Activated B cell treated with CpG ODN at 0.5 μM for 24 hours (primary cell): ENCODE measurements around the gene CERK. TPM values are rescaled to one million over a fixed set of nuclear protein-coding genes. Genes with fewer than 3 reads are reported as not detected.
"Not testable (repeated sequence)": the region's sequence is repeated elsewhere in the genome, so short reads cannot be mapped to it uniquely, and the experiment has no call there.

Source experiments
- ATAC-seq: fragments of 200-7000 bp; cut with Tn5 transposase; one replicate; pipeline ENCODE4 v1.10.0; 2021; ENCODE audit warnings: low read depth, mild to moderate bottlenecking, moderate library complexity
- CTCF ChIA-PET: fragments of 350-600 bp; sonication (Branson Sonifier 250); formaldehyde crosslinking; loops from one replicate; lab custom pipeline; 2021; ENCODE audit warnings: antibody characterized with exemption; lab: Charles Lee
- POLR2A ChIA-PET: fragments of 350-600 bp; sonication (Branson Sonifier 250); formaldehyde crosslinking; loops from one replicate; lab custom pipeline; 2021; ENCODE audit warnings: antibody characterized with exemption; lab: Charles Lee
- DNase-seq: peaks from one replicate; pipeline ENCODE4 v3.0.0; 2022
- H3K27ac Mint-ChIP-seq: one replicate; pipeline ENCODE4 v1.8.0; 2020; ENCODE audit warnings: mixed read lengths
- H3K27me3 Mint-ChIP-seq: one replicate; pipeline ENCODE4 v1.8.0; 2021; ENCODE audit warnings: mixed read lengths
- H3K36me3 Mint-ChIP-seq: one replicate; pipeline ENCODE4 v1.8.0; 2021; ENCODE audit warnings: low read depth, mixed read lengths
- H3K4me1 Mint-ChIP-seq: one replicate; pipeline ENCODE4 v1.8.0; 2021; ENCODE audit warnings: mixed read lengths
- H3K4me3 Mint-ChIP-seq: one replicate; pipeline ENCODE4 v1.8.0; 2020; ENCODE audit warnings: mild to moderate bottlenecking, mixed read lengths
- H3K9me3 Mint-ChIP-seq: one replicate; pipeline ENCODE4 v1.8.0; 2020; ENCODE audit warnings: mixed read lengths
- CTCF ChIP-seq: fragments of 200-600 bp; IDR thresholded peaks from one replicate; pipeline ENCODE4 v1.8.0; 2022; ENCODE audit warnings: antibody characterized with exemption, mild to moderate bottlenecking
- intact Hi-C: fragments of 100-400 bp; cut with micrococcal nuclease; formaldehyde crosslinking; loops from one replicate; pipeline ENCODE4 v1.15.1; 2024
- total RNA-seq: library from RNA; stranded (reverse); gene quantifications from 2 replicates; pipeline ENCODE4 v1.2.3, GENCODE V29; 2022

The CERK gene
- total RNA-seq, 1 donor from 2014 or later = 13.8 TPM

GRCh38 chr22:46638601-46639431 is 99.2 kb downstream of the CERK start:
- no peak overlapping the region for H3K4me3 Mint-ChIP-seq
- ChIA-PET CTCF (no interaction called here), POLR2A (no interaction called here)
- H3K4me1 Mint-ChIP-seq = peaks cover 13% of the 10 kb centered on the region
- peak; percentile 18 for ATAC-seq
- peak overlapping the region; percentile 13 for H3K27ac Mint-ChIP-seq
- TF ChIP-seq CTCF = no peak
- no peaks in the 10 kb centered on the region for H3K27me3 Mint-ChIP-seq
- intact Hi-C loops = no loop called here
- peaks cover 37% of the 10 kb centered on the region for H3K36me3 Mint-ChIP-seq
- H3K9me3 Mint-ChIP-seq = no peaks in the 10 kb centered on the region
- no peak for DNase-seq

GRCh38 chr22:46637711-46638600 is 100.1 kb downstream of the CERK start:
- ChIA-PET CTCF (no interaction called here), POLR2A (interaction anchor here (0.7 kb wide), 1 partner anchor 12 kb away, joined by 4 read pairs; no protein-coding TSS in a partner anchor)
- Mint-ChIP-seq H3K9me3 (no peaks in the 10 kb centered on the region), H3K4me3 (no peak overlapping the region), H3K27me3 (no peaks in the 10 kb centered on the region), H3K27ac (no peak overlapping the region), H3K4me1 (peaks cover 12% of the 10 kb centered on the region), H3K36me3 (peaks cover 34% of the 10 kb centered on the region)
- intact Hi-C loops = loop anchor here (2.0 kb wide), 1 partner anchor 75 kb away; no protein-coding TSS in a partner anchor
- TF ChIP-seq CTCF = no peak
- no peak for ATAC-seq
- DNase-seq = no peak

- POLR2A ChIA-PET = interaction anchor here (0.5 kb wide), 1 partner anchor 251 kb away, joined by 4 read pairs; no protein-coding TSS in a partner anchor
Measured at GRCh38 chr22:46636221-46637002, 101.6 kb downstream of the CERK start.

GRCh38 chr22:46635756-46636155 is 102.3 kb downstream of the CERK start:
- no peak for TF ChIP-seq CTCF
- intact Hi-C loops = loop anchor here (2.0 kb wide), 1 partner anchor 73 kb away; no protein-coding TSS in a partner anchor
- Mint-ChIP-seq H3K9me3 (no peaks in the 10 kb centered on the region), H3K36me3 (peaks cover 24% of the 10 kb centered on the region), H3K4me3 (no peak overlapping the region), H3K27ac (no peak overlapping the region), H3K4me1 (no peaks in the 10 kb centered on the region), H3K27me3 (no peaks in the 10 kb centered on the region)
- CTCF ChIA-PET = interaction anchor here (1.3 kb wide), 1 partner anchor 72 kb away, joined by 8 read pairs; no protein-coding TSS in a partner anchor
- ATAC-seq = peak; percentile 34
- POLR2A ChIA-PET = interaction anchor here (0.5 kb wide), 1 partner anchor 250 kb away, joined by 4 read pairs; no protein-coding TSS in a partner anchor
- no peak for DNase-seq

More at GRCh38 chr22:46636221-46637002, 101.6 kb downstream of the CERK start:
- no peak for DNase-seq
- TF ChIP-seq CTCF = no peak
- H3K4me1 Mint-ChIP-seq = peaks cover 1% of the 10 kb centered on the region
- ATAC-seq = no peak
- no peak overlapping the region for H3K27ac Mint-ChIP-seq
- no peaks in the 10 kb centered on the region for H3K9me3 Mint-ChIP-seq
- no peaks in the 10 kb centered on the region for H3K27me3 Mint-ChIP-seq
- H3K36me3 Mint-ChIP-seq = peaks cover 24% of the 10 kb centered on the region
- H3K4me3 Mint-ChIP-seq = no peak overlapping the region
- CTCF ChIA-PET = interaction anchor here (1.3 kb wide), 1 partner anchor 73 kb away, joined by 8 read pairs; no protein-coding TSS in a partner anchor
- intact Hi-C loops = loop anchor here (2.0 kb wide), 1 partner anchor 74 kb away; no protein-coding TSS in a partner anchor

GRCh38 chr22:46634973-46635685 is 102.9 kb downstream of the CERK start:
- H3K4me3 Mint-ChIP-seq, H3K4me1 Mint-ChIP-seq, H3K9me3 Mint-ChIP-seq, ATAC-seq, DNase-seq, H3K27me3 Mint-ChIP-seq, POLR2A ChIA-PET, H3K27ac Mint-ChIP-seq: not testable (repeated sequence)
- H3K36me3 Mint-ChIP-seq = peaks cover 21% of the 10 kb centered on the region
- intact Hi-C loops = loop anchor here (5.0 kb wide), 1 partner anchor 37 kb away; no protein-coding TSS in a partner anchor
- CTCF ChIA-PET = interaction anchor here (1.3 kb wide), 1 partner anchor 72 kb away, joined by 8 read pairs; no protein-coding TSS in a partner anchor
